ENCODE measurements around the gene CD274. TPM values are rescaled to one million over a fixed set of nuclear protein-coding genes. Genes with fewer than 3 reads are reported as not detected.

The CD274 gene
- total RNA-seq, 2 experiments from 2014 or later, result 5.3 to 6.3 TPM

- H3K4me1 ChIP-seq (ENCODE audit: insufficient read depth, low read length), result peaks cover 31% of the 10 kb centered on the region
- Mint-ChIP-seq H3K27ac (peak overlapping the region; percentile 95), H3K27me3 (no peaks in the 10 kb centered on the region), H3K9me3 (no peaks in the 10 kb centered on the region), H3K4me3 (peak overlapping the region; percentile 88), H3K4me1 (ENCODE audit: low read depth) (peaks cover 55% of the 10 kb centered on the region), H3K36me3 (ENCODE audit: low read depth) (peaks cover 5% of the 10 kb centered on the region)
- ChIA-PET POLR2A (interaction anchor here (0.6 to 5.6 kb wide), 3 partner anchors 10 to 140 kb away, joined by 3 to 114 read pairs (median 93); partner anchors contain the start of gene PLGRKT), CTCF (no interaction called here)
- no peak overlapping the region for H3K4me3 ChIP-seq (ENCODE audit: low read length)
- H3K9me3 ChIP-seq (ENCODE audit: control insufficient read depth in 1 of 2, insufficient read depth in 1 of 2, low read length in 2 of 2), result no peaks in the 10 kb centered on the region
- DNase-seq (no peak), ATAC-seq (ENCODE audit: poor library complexity) (no peak)
- no peaks in the 10 kb centered on the region for H3K27me3 ChIP-seq (ENCODE audit: control insufficient read depth in 1 of 2, insufficient read depth in 2 of 2, low read length in 2 of 2)
- intact Hi-C loops (cut with DNase I, micrococcal nuclease), result no loop called here
- no peak for TF ChIP-seq CTCF (IDR thresholded peaks at IDR 0.05)
- H3K36me3 ChIP-seq (ENCODE audit: insufficient read depth, low read length), result no peaks in the 10 kb centered on the region
- H3K27ac ChIP-seq (ENCODE audit: low read depth in 1 of 2, low read length in 2 of 2), result no peak overlapping the region
Observed at GRCh38 chr9:5448016-5448415, 2.3 kb upstream of the CD274 start.

GRCh38 chr9:5448461-5449435, 1.6 kb upstream of the CD274 start:
- H3K9me3 Mint-ChIP-seq, result no peaks in the 10 kb centered on the region
- peak overlapping the region; percentile 88 for H3K4me3 Mint-ChIP-seq
- peaks cover 33% of the 10 kb centered on the region for H3K4me1 ChIP-seq (ENCODE audit: insufficient read depth, low read length)
- H3K4me3 ChIP-seq (ENCODE audit: low read length), result no peak overlapping the region
- H3K27me3 Mint-ChIP-seq, result no peaks in the 10 kb centered on the region
- no peak for TF ChIP-seq CTCF (IDR thresholded peaks at IDR 0.05)
- no peaks in the 10 kb centered on the region for H3K27me3 ChIP-seq (ENCODE audit: control insufficient read depth in 1 of 2, insufficient read depth in 2 of 2, low read length in 2 of 2)
- peak overlapping the region; percentile 95 for H3K27ac Mint-ChIP-seq
- CTCF ChIA-PET, result interaction anchor here (1.1 to 2.2 kb wide), 3 partner anchors 17 to 384 kb away, joined by 3 to 7 read pairs (median 5); partner anchors contain the start of gene ERMP1
- DNase-seq, result no peak
- intact Hi-C loops (cut with DNase I, micrococcal nuclease), result no loop called here
- POLR2A ChIA-PET, result interaction anchor here (0.6 to 5.6 kb wide), 12 partner anchors 11 to 1922 kb away, joined by 3 to 114 read pairs (median 14); partner anchors contain the start of genes CDC37L1, PLGRKT, RCL1 and RFX3
- H3K36me3 Mint-ChIP-seq (ENCODE audit: low read depth), result peaks cover 5% of the 10 kb centered on the region
- H3K36me3 ChIP-seq (ENCODE audit: insufficient read depth, low read length), result no peaks in the 10 kb centered on the region
- ATAC-seq (ENCODE audit: poor library complexity), result no peak
- peak overlapping the region; percentile 77 to 87 for H3K27ac ChIP-seq (ENCODE audit: low read depth in 1 of 2, low read length in 2 of 2)
- peaks cover 61% of the 10 kb centered on the region for H3K4me1 Mint-ChIP-seq (ENCODE audit: low read depth)
- no peaks in the 10 kb centered on the region for H3K9me3 ChIP-seq (ENCODE audit: control insufficient read depth in 1 of 2, insufficient read depth in 1 of 2, low read length in 2 of 2)

- ATAC-seq (ENCODE audit: poor library complexity), result peak; percentile 3
Observed at GRCh38 chr9:5449521-5450358, 602 bp upstream of the CD274 start.

More at GRCh38 chr9:5449521-5450358, 602 bp upstream of the CD274 start:
- intact Hi-C loops (cut with DNase I, micrococcal nuclease), result loop anchor here (1.0 to 10.0 kb wide), 4 partner anchors 13 to 385 kb away; partner anchors contain the start of genes ERMP1 (in 1 of the 2) and PLGRKT (in 1 of the 2)
- Mint-ChIP-seq H3K4me1 (ENCODE audit: low read depth) (peaks cover 66% of the 10 kb centered on the region), H3K9me3 (no peaks in the 10 kb centered on the region), H3K4me3 (peak overlapping the region; percentile 88), H3K36me3 (ENCODE audit: low read depth) (peaks cover 5% of the 10 kb centered on the region), H3K27ac (peak overlapping the region; percentile 95), H3K27me3 (no peaks in the 10 kb centered on the region)
- ChIA-PET POLR2A (interaction anchor here (0.8 to 5.6 kb wide), 31 partner anchors 10 to 1923 kb away, joined by 3 to 114 read pairs (median 6); partner anchors contain the start of genes AK3, CDC37L1, JAK2 and PLGRKT), CTCF (interaction anchor here (0.6 to 2.2 kb wide), 17 partner anchors 7 to 600 kb away, joined by 3 to 16 read pairs (median 4); partner anchors contain the start of genes ERMP1, PLGRKT and RIC1)
- no peak for TF ChIP-seq CTCF (IDR thresholded peaks at IDR 0.05)
- Histone ChIP-seq H3K4me1 (ENCODE audit: insufficient read depth, low read length) (peaks cover 34% of the 10 kb centered on the region), H3K4me3 (ENCODE audit: low read length) (peak overlapping the region; percentile 69), H3K27me3 (ENCODE audit: control insufficient read depth in 1 of 2, insufficient read depth in 2 of 2, low read length in 2 of 2) (no peaks in the 10 kb centered on the region), H3K9me3 (ENCODE audit: control insufficient read depth in 1 of 2, insufficient read depth in 1 of 2, low read length in 2 of 2) (no peaks in the 10 kb centered on the region), H3K27ac (ENCODE audit: low read depth in 1 of 2, low read length in 2 of 2) (peak overlapping the region; percentile 77 to 87), H3K36me3 (ENCODE audit: insufficient read depth, low read length) (no peaks in the 10 kb centered on the region)
- DNase-seq, result peak in 2 of 14 experiments; percentile 33 to 39
